ENCODE results near the gene HAUS8. TPM values are rescaled to one million over a fixed set of nuclear protein-coding genes. Genes with fewer than 3 reads are reported as not detected.

HAUS8 gene
- total and polyA plus RNA-seq, 9 of the 15 experiments (the other 6 are each of a cell fraction or from before 2014, with no cell fraction given): 20.5 to 53.2 (median 36.0) TPM

DNA sequence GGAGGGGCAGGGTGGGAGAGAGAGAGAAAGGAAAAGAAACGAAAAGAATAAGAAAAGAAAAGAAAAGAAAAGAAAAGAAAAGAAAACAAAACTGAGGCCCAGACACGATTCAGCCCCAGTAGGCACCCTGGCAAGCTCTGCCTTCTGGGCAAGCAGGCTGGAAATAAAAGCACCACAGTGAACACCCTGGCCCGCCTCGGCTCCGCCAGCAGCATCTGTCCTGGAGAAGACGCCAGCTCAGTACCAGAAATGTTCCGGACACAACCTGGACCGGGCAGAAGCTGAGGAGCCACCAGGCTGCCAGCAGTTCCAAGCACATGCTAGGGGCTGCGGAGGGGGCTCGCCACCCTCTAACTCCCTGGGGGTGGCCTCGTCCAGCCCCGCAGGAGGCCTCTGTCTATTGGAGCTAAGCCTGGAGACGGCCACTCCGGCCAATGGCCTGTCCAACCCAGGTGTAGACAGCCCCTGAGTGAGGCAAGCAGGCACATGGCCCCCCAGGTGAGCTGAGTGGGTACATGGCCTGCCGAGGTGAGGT is 37.2 kb downstream of the HAUS8 start:
- no peak for FAIRE-seq
- TF ChIP-seq ZNF445 (CRISPR knock-in tag; IDR thresholded peaks at IDR 0.05; ENCODE audit: low read depth) (no peak), HNRNPLL (IDR thresholded peaks at IDR 0.05; ENCODE audit: low read depth, low read length, poor library complexity, severe bottlenecking) (no peak), BRF1 (IDR thresholded peaks at IDR 0.05; ENCODE audit: borderline replicate concordance, extremely low read depth, insufficient read length) (no peak), SMARCE1 (IDR thresholded peaks at IDR 0.05) (no peak), ZNF41 (CRISPR knock-in tag; conservative IDR thresholded peaks at IDR 0.05) (no peak)
- TF ChIP-seq, protein P1, sequence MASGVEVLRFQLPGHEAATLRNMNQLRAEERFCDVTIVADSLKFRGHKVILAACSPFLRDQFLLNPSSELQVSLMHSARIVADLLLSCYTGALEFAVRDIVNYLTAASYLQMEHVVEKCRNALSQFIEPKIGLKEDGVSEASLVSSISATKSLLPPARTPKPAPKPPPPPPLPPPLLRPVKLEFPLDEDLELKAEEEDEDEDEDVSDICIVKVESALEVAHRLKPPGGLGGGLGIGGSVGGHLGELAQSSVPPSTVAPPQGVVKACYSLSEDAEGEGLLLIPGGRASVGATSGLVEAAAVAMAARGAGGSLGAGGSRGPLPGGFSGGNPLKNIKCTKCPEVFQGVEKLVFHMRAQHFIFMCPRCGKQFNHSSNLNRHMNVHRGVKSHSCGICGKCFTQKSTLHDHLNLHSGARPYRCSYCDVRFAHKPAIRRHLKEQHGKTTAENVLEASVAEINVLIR (CRISPR knock-in tag; IDR thresholded peaks at IDR 0.05): no peak
- in situ Hi-C loops (cut with MboI): no loop called here

More for the DNA sequence above, 37.2 kb downstream of the HAUS8 start:
- 2% methylated on average over 14 of the region's 15 CpGs for WGBS (ENCODE audit: insufficient coverage, low coverage, missing lambda C conversion rate)
- Histone ChIP-seq H3K4me1 (replicated peaks in 1 of 2; ENCODE audit: control insufficient read depth in 2 of 2, insufficient read depth in 2 of 2, low read length in 2 of 2) (peaks cover 0 to 8% of the 10 kb centered on the region in 2 experiments; a peak in 2 of 5 replicates), H3K36me3 (ENCODE audit: control insufficient read depth, insufficient read depth, low read length) (no peaks in the 10 kb centered on the region), H3K4me3 (no peak overlapping the region), H4K20me1 (replicated peaks; ENCODE audit: control insufficient read depth, insufficient read depth, low read length) (0 out of 2 replicates have a peak, but pooled peaks cover 4% of the 10 kb centered on the region), H3K9me1 (ENCODE audit: control insufficient read depth, insufficient read depth, low read length) (no peaks in the 10 kb centered on the region), H3K27ac (ENCODE audit: extremely low read depth, low read depth, low read length) (no peak overlapping the region), H3K79me2 (ENCODE audit: control insufficient read depth, insufficient read depth, low read length) (no peaks in the 10 kb centered on the region), H3K9ac (ENCODE audit: insufficient read depth in 1 of 2, low read depth in 2 of 2, low read length in 2 of 2) (no peak overlapping the region; a peak in 1 of 4 replicates), H3K9me3 (replicated peaks; ENCODE audit: control insufficient read depth, insufficient read depth, low read depth, low read length) (no peaks in the 10 kb centered on the region), H3K4me2 (ENCODE audit: insufficient read depth, low read length) (no peak overlapping the region), H3K27me3 (ENCODE audit: control insufficient read depth in 2 of 2, insufficient read depth in 2 of 2, low read length in 2 of 2) (peaks cover 18 to 59% of the 10 kb centered on the region in 2 experiments; a peak in 3 of 5 replicates), H2AFZ (ENCODE audit: low read depth, low read length) (no peak overlapping the region)
- no TSS peak for BruUV-seq (replicated peaks)
- DNase-seq (ENCODE audit: extremely low read depth in 1 of 4, low spot score in 3 of 4): no peak
- intact Hi-C loops (cut with micrococcal nuclease): no loop called here
- CTCF ChIA-PET (ENCODE audit: low intra/inter-chr PET ratio): no interaction called here
- POLR2A ChIA-PET: interaction anchor here (1.0 kb wide), 1 partner anchor 17 kb away, joined by 4 read pairs; no protein-coding TSS in a partner anchor
- ATAC-seq: peak; percentile 40
